PC-9 (cell line): ENCODE results near the gene PPRC1. TPM values are rescaled to one million over a fixed set of nuclear protein-coding genes. Genes with fewer than 3 reads are reported as not detected.

Experiments
- BruUV-seq: library from RNA; stranded (reverse); fragments of 400-500 nt; replicated peaks from 2 replicates; lab custom pipeline; 2021; lab: Mats Ljungman, UMichigan
- CTCF ChIA-PET: fragments of 300-600 bp; sonication (Branson Sonifier 250); formaldehyde crosslinking; loops from one replicate; lab custom pipeline; 2022; ENCODE audit warnings: antibody characterized with exemption; lab: Charles Lee
- POLR2A ChIA-PET: fragments of 300-600 bp; sonication (Branson Sonifier 250); formaldehyde crosslinking; loops from one replicate; lab custom pipeline; 2022; ENCODE audit warnings: antibody characterized with exemption; ENCODE audit not compliant: unreplicated experiment; lab: Charles Lee
- DNase-seq, 2 experiments: peaks; one replicate each; pipeline versions ENCODE4 v3.0.0 to v3.0.0-alpha.2; 2015 to 2022; ENCODE audit warnings: mixed read lengths in 1 of 2
- H2AFZ ChIP-seq: fragments of 200-600 bp; sonication (generic); 2 replicates; pipeline ENCODE4 v1.8.1; 2017; ENCODE audit warnings: antibody characterized with exemption
- H3F3A ChIP-seq: fragments of 200-600 bp; sonication (generic); 2 replicates; pipeline ENCODE4 v1.8.1; 2017; ENCODE audit warnings: antibody characterized with exemption, mild to moderate bottlenecking, low read depth; ENCODE audit not compliant: insufficient read depth
- H3K27ac ChIP-seq: fragments of 200-600 bp; sonication (generic); 2 replicates; pipeline ENCODE4 v1.6.1; 2016; ENCODE audit warnings: mixed run types
- H3K27me3 ChIP-seq: fragments of 200-600 bp; sonication (generic); 2 replicates; pipeline ENCODE4 v1.6.1; 2016; ENCODE audit warnings: low read depth, mixed run types; ENCODE audit not compliant: insufficient read depth
- H3K36me3 ChIP-seq: fragments of 200-600 bp; sonication (generic); 2 replicates; pipeline ENCODE4 v1.6.1; 2016; ENCODE audit warnings: low read depth, mixed run types
- H3K4me1 ChIP-seq: fragments of 200-600 bp; sonication (generic); replicated peaks from 2 replicates; pipeline ENCODE4 v1.6.1; 2016; ENCODE audit warnings: mixed run types; ENCODE audit not compliant: insufficient read depth
- H3K4me2 ChIP-seq: fragments of 200-600 bp; sonication (generic); 2 replicates; pipeline ENCODE4 v1.6.1; 2017; ENCODE audit warnings: mixed run types
- H3K4me3 ChIP-seq: fragments of 200-600 bp; sonication (generic); 2 replicates; pipeline ENCODE4 v1.6.1; 2016; ENCODE audit warnings: mixed run types
- H3K79me2 ChIP-seq: fragments of 200-600 bp; sonication (generic); 2 replicates; pipeline ENCODE4 v1.6.1; 2017; ENCODE audit warnings: low read depth, mixed run types
- H3K9me2 ChIP-seq: fragments of 200-600 bp; sonication (generic); 2 replicates; pipeline ENCODE4 v1.8.1; 2017; ENCODE audit warnings: mild to moderate bottlenecking; ENCODE audit not compliant: insufficient read depth
- H3K9me3 ChIP-seq: fragments of 200-600 bp; sonication (generic); 2 replicates; pipeline ENCODE4 v1.8.1; 2016; ENCODE audit warnings: low read depth; ENCODE audit not compliant: insufficient read depth
- H4K20me1 ChIP-seq: fragments of 200-600 bp; sonication (generic); 2 replicates; pipeline ENCODE4 v1.8.1; 2017; ENCODE audit not compliant: insufficient read depth
- EZH2 ChIP-seq: fragments of 200-600 bp; sonication (generic); IDR thresholded peaks from 2 replicates; pipeline ENCODE4 v1.8.0; 2017; ENCODE audit warnings: antibody characterized with exemption, low read depth
- intact Hi-C: fragments of 100-400 bp; cut with micrococcal nuclease; formaldehyde crosslinking; loops from one replicate; pipeline ENCODE4 v1.10.0; 2022; ENCODE audit not compliant: unreplicated experiment
- total RNA-seq: library from RNA; stranded (reverse); gene quantifications from 2 replicates; pipeline ENCODE4 v1.2.3, GENCODE V29; 2021
- TF ChIP-seq, protein P1 (sequence below): fragments of 200-600 bp; sonication (generic); conservative IDR thresholded peaks from 2 replicates; pipeline ENCODE4 v1.6.1; 2017; ENCODE audit warnings: mixed run types, antibody characterized with exemption, mild to moderate bottlenecking, moderate library complexity

The PPRC1 gene
- total RNA-seq, 1 experiment from 2014 or later: 22.9 TPM

- Histone ChIP-seq H3K4me1 (no peaks in the 10 kb centered on the region; the same call in none of the 2 replicates), H2AFZ (peak overlapping the region; percentile 73), H3K27ac (no peak overlapping the region)
Observed at GRCh38 chr10:102114861-102115618, 17.8 kb upstream of the PPRC1 start.

DNA sequence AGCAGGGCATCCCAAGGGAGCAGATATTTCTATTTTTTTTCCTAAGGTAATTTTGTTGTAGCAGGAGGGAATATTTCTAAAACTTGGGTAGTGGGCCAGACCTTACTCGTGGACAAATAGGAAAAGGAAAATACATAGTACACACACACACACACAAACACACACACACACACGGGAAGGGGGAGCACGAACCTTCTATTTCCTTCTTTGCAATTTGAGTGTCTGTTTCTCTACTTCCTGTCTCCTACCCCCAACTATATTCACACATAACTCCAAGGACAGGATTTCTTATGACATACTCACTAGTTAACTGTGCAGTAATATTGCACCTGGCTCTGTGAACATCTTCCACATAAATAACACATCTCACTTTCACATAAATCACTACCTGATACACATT lies 17.1 kb upstream of the PPRC1 start:
- Histone ChIP-seq H3F3A (no peaks in the 10 kb centered on the region), H3K27me3 (no peaks in the 10 kb centered on the region), H3K79me2 (peaks cover 13% of the 10 kb centered on the region), H3K27ac (no peak overlapping the region), H3K9me3 (no peaks in the 10 kb centered on the region), H3K4me3 (no peak overlapping the region), H3K4me1 (no peaks in the 10 kb centered on the region; the same call in none of the 2 replicates), H3K4me2 (peak overlapping the region; percentile 75; the same call in 1 of the 2 replicates), H3K36me3 (no peaks in the 10 kb centered on the region), H2AFZ (no peak overlapping the region), H4K20me1 (no peaks in the 10 kb centered on the region; the same call in 1 of the 2 replicates), H3K9me2 (no peaks in the 10 kb centered on the region)
- ChIA-PET POLR2A (no interaction called here), CTCF (interaction anchor here (0.7 kb wide), 1 partner anchor 19 kb away, joined by 3 read pairs; no protein-coding TSS in a partner anchor)
- intact Hi-C loops: loop anchor here (2.0 kb wide), 2 partner anchors 17 to 37 kb away; partner anchors contain the start of genes NOLC1 and PPRC1
- TF ChIP-seq, protein P1, sequence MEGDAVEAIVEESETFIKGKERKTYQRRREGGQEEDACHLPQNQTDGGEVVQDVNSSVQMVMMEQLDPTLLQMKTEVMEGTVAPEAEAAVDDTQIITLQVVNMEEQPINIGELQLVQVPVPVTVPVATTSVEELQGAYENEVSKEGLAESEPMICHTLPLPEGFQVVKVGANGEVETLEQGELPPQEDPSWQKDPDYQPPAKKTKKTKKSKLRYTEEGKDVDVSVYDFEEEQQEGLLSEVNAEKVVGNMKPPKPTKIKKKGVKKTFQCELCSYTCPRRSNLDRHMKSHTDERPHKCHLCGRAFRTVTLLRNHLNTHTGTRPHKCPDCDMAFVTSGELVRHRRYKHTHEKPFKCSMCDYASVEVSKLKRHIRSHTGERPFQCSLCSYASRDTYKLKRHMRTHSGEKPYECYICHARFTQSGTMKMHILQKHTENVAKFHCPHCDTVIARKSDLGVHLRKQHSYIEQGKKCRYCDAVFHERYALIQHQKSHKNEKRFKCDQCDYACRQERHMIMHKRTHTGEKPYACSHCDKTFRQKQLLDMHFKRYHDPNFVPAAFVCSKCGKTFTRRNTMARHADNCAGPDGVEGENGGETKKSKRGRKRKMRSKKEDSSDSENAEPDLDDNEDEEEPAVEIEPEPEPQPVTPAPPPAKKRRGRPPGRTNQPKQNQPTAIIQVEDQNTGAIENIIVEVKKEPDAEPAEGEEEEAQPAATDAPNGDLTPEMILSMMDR: no peak
- no peak for TF ChIP-seq EZH2
- no peak for DNase-seq
- BruUV-seq: no TSS peak

More at GRCh38 chr10:102114861-102115618, 17.8 kb upstream of the PPRC1 start:
- no TSS peak for BruUV-seq
- Histone ChIP-seq H3F3A (no peaks in the 10 kb centered on the region), H3K79me2 (peaks cover 13% of the 10 kb centered on the region), H3K9me2 (no peaks in the 10 kb centered on the region), H4K20me1 (no peaks in the 10 kb centered on the region; the same call in 1 of the 2 replicates), H3K36me3 (no peaks in the 10 kb centered on the region), H3K4me3 (peak overlapping the region; percentile 66; the same call in 1 of the 2 replicates), H3K4me2 (peak overlapping the region; percentile 75), H3K9me3 (no peaks in the 10 kb centered on the region), H3K27me3 (no peaks in the 10 kb centered on the region)
- peak; percentile 39 to 66 for DNase-seq
- ChIA-PET CTCF (interaction anchor here (0.7 kb wide), 2 partner anchors 19 to 281 kb away, joined by 3 to 4 read pairs; no protein-coding TSS in a partner anchor), POLR2A (interaction anchor here (0.5 to 0.6 kb wide), 2 partner anchors 284 to 815 kb away, joined by 4 to 8 read pairs; no protein-coding TSS in a partner anchor)
- intact Hi-C loops: loop anchor here (2.0 kb wide), 1 partner anchor 38 kb away; the partner anchor contains the start of gene NOLC1
- TF ChIP-seq, protein P1: no peak
- TF ChIP-seq EZH2: no peak

- no peak overlapping the region for H3K27ac ChIP-seq
- no peaks in the 10 kb centered on the region; the same call in 1 of the 2 replicates for H4K20me1 ChIP-seq
- H3F3A ChIP-seq: no peaks in the 10 kb centered on the region
- no peak for TF ChIP-seq EZH2
- CTCF ChIA-PET: no interaction called here
- peaks cover 13% of the 10 kb centered on the region for H3K79me2 ChIP-seq
- no peaks in the 10 kb centered on the region for H3K9me2 ChIP-seq
- no peak overlapping the region for H2AFZ ChIP-seq
- no peaks in the 10 kb centered on the region for H3K36me3 ChIP-seq
- intact Hi-C loops: loop anchor here (2.0 kb wide), 1 partner anchor 16 kb away; the partner anchor contains the start of gene PPRC1
- no peaks in the 10 kb centered on the region for H3K9me3 ChIP-seq
- H3K4me1 ChIP-seq: no peaks in the 10 kb centered on the region; the same call in none of the 2 replicates
- H3K4me3 ChIP-seq: no peak overlapping the region
- H3K27me3 ChIP-seq: no peaks in the 10 kb centered on the region
- POLR2A ChIA-PET: no interaction called here
- no peak for DNase-seq
- no peak overlapping the region for H3K4me2 ChIP-seq
- no TSS peak for BruUV-seq
Observed at GRCh38 chr10:102116656-102117055, 16.2 kb upstream of the PPRC1 start.
